IMR-90 (cell line): ENCODE measurements around the gene RANBP10. TPM values are rescaled to one million over a fixed set of nuclear protein-coding genes. Genes with fewer than 3 reads are reported as not detected.
A peak's percentile ranks its signal among the peaks of the same experiment; 100 is the strongest.

Source experiments
- ATAC-seq: fragments of 200-7000 bp; cut with Tn5 transposase; 2 replicates; pipeline ENCODE4 v1.9.1; 2020; ENCODE audit warnings: low read depth, mild to moderate bottlenecking, moderate library complexity
- BruUV-seq: library from RNA; stranded (reverse); fragments of 400-500 nt; replicated peaks from 2 replicates; lab custom pipeline; 2021; lab: Mats Ljungman, UMichigan
- CTCF ChIA-PET: fragments of 300-600 bp; formaldehyde crosslinking; extraction: SDS; loops from one replicate; lab custom pipeline; 2021; ENCODE audit warnings: antibody characterized with exemption; lab: Yijun Ruan, JAX
- POLR2A ChIA-PET: fragments of 300-600 bp; sonication (Branson Sonifier 250); formaldehyde crosslinking; loops from one replicate; lab custom pipeline; 2022; ENCODE audit warnings: antibody characterized with exemption; ENCODE audit not compliant: unreplicated experiment; lab: Charles Lee
- DNase-seq: peaks from one replicate; pipeline ENCODE4 v3.0.0; 2013
- H2AFZ ChIP-seq: replicated peaks from 2 replicates; pipeline ENCODE3; 2013; ENCODE audit warnings: low read length, mild to moderate bottlenecking; ENCODE audit not compliant: poor library complexity
- H2AK5ac ChIP-seq: 2 replicates; pipeline ENCODE4 v1.6.1; 2013; ENCODE audit warnings: low read depth, low read length, inconsistent platforms
- H2AK9ac ChIP-seq: replicated peaks from 2 replicates; pipeline ENCODE3; 2013; ENCODE audit warnings: mild to moderate bottlenecking, low read depth, low read length, moderate library complexity; ENCODE audit not compliant: poor library complexity
- H2BK120ac ChIP-seq: 2 replicates; pipeline ENCODE4 v1.6.1; 2013; ENCODE audit warnings: low read depth, low read length, inconsistent platforms
- H2BK15ac ChIP-seq: 3 replicates; pipeline ENCODE4 v1.6.1; 2013; ENCODE audit warnings: low read depth, low read length, inconsistent platforms
- H2BK20ac ChIP-seq: 2 replicates; pipeline ENCODE4 v1.6.1; 2013; ENCODE audit warnings: low read depth, mild to moderate bottlenecking, inconsistent platforms, low read length, moderate library complexity
- H2BK5ac ChIP-seq: 2 replicates; pipeline ENCODE4 v1.6.1; 2013; ENCODE audit warnings: mild to moderate bottlenecking, low read depth, low read length, inconsistent platforms; ENCODE audit not compliant: poor library complexity, severe bottlenecking
- H3K14ac ChIP-seq: replicated peaks from 2 replicates; pipeline ENCODE4 v1.6.1; 2013; ENCODE audit warnings: low read depth, low read length, inconsistent platforms
- H3K18ac ChIP-seq: 2 replicates; pipeline ENCODE4 v1.6.1; 2013; ENCODE audit warnings: low read depth, low read length, control low read depth
- H3K23ac ChIP-seq: 2 replicates; pipeline ENCODE4 v1.6.1; 2013; ENCODE audit warnings: low read depth, low read length, inconsistent platforms
- H3K27ac ChIP-seq: 2 replicates; pipeline ENCODE4 v1.5.1; 2013; ENCODE audit warnings: mild to moderate bottlenecking, control low read depth, low read length; ENCODE audit not compliant: insufficient read depth
- H3K27me3 ChIP-seq: 2 replicates; pipeline ENCODE4 v1.6.1; 2013; ENCODE audit warnings: low read length; ENCODE audit not compliant: control insufficient read depth, insufficient read depth
- H3K36me3 ChIP-seq: 2 replicates; pipeline ENCODE4 v1.6.1; 2013; ENCODE audit warnings: low read length, mixed read lengths; ENCODE audit not compliant: control insufficient read depth, insufficient read depth
- H3K4ac ChIP-seq: 2 replicates; pipeline ENCODE4 v1.6.1; 2013; ENCODE audit warnings: low read depth, low read length, inconsistent platforms
- H3K4me1 ChIP-seq: 2 replicates; pipeline ENCODE4 v1.6.1; 2013; ENCODE audit warnings: low read length, mixed read lengths; ENCODE audit not compliant: control insufficient read depth, insufficient read depth
- H3K4me2 ChIP-seq: 2 replicates; pipeline ENCODE4 v1.6.1; 2013; ENCODE audit warnings: low read depth, mild to moderate bottlenecking, control low read depth, low read length, moderate library complexity
- H3K4me3 ChIP-seq: 2 replicates; pipeline ENCODE4 v1.5.1; 2013; ENCODE audit warnings: low read depth, mild to moderate bottlenecking, control low read depth, low read length, moderate library complexity; ENCODE audit not compliant: insufficient read depth
- H3K56ac ChIP-seq: 2 replicates; pipeline ENCODE4 v1.6.1; 2013; ENCODE audit warnings: low read length, inconsistent platforms; ENCODE audit not compliant: insufficient read depth; ENCODE audit errors: extremely low read depth
- H3K79me1 ChIP-seq, 2 experiments: 2 replicates each; pipeline ENCODE4 v1.6.1; 2013; ENCODE audit warnings: low read length in 2 of 2, inconsistent platforms in 1 of 2, low read depth in 1 of 2
- H3K9ac ChIP-seq: 2 replicates; pipeline ENCODE4 v1.6.1; 2013; ENCODE audit warnings: low read depth, low read length, control low read depth
- H3K9me1 ChIP-seq: 2 replicates; pipeline ENCODE4 v1.6.1; 2013; ENCODE audit warnings: low read length, inconsistent platforms; ENCODE audit not compliant: insufficient read depth
- H3K9me3 ChIP-seq: 2 replicates; pipeline ENCODE4 v1.6.1; 2013; ENCODE audit warnings: low read length; ENCODE audit not compliant: control insufficient read depth, insufficient read depth
- H4K20me1 ChIP-seq: 2 replicates; pipeline ENCODE4 v1.6.1; 2013; ENCODE audit warnings: low read length, inconsistent platforms; ENCODE audit not compliant: insufficient read depth
- H4K5ac ChIP-seq: 2 replicates; pipeline ENCODE4 v1.6.1; 2013; ENCODE audit warnings: mild to moderate bottlenecking, low read depth, low read length, control low read depth
- H4K8ac ChIP-seq, 2 experiments: 2 replicates each; pipeline ENCODE4 v1.6.1; 2013; ENCODE audit warnings: low read depth in 2 of 2, low read length in 2 of 2, control low read depth in 1 of 2, inconsistent platforms in 1 of 2
- H4K91ac ChIP-seq: 2 replicates; pipeline ENCODE4 v1.6.1; 2013; ENCODE audit warnings: low read depth, low read length, inconsistent platforms; ENCODE audit not compliant: insufficient read depth
- CHD1 ChIP-seq: IDR thresholded peaks from 2 replicates; pipeline ENCODE4 v1.6.1; 2012; ENCODE audit warnings: low read depth, low read length, improper control_type of control experiment
- FOS ChIP-seq: fragments of 150-350 bp; IDR thresholded peaks from 2 replicates; pipeline ENCODE4 v1.6.1; 2016; ENCODE audit warnings: low read depth, low read length
- MXI1 ChIP-seq: IDR thresholded peaks from 2 replicates; pipeline ENCODE4 v1.6.1; 2012; ENCODE audit warnings: low read depth, mild to moderate bottlenecking, low read length, moderate library complexity, borderline replicate concordance
- POLR2A ChIP-seq: IDR thresholded peaks from 2 replicates; pipeline ENCODE4 v1.6.1; 2012; ENCODE audit warnings: mild to moderate bottlenecking, low read depth, low read length
- SMC3 ChIP-seq: fragments of 150-350 bp; IDR thresholded peaks from 2 replicates; pipeline ENCODE4 v1.6.1; 2016; ENCODE audit warnings: low read depth, mild to moderate bottlenecking, antibody characterized with exemption, low read length, moderate library complexity
- WGBS, 2 experiments: methylation state at CpG; one replicate each; pipeline versions ENCODE4 v1.1.5 to v1.1.7; 2013; ENCODE audit warnings: missing lambda C conversion rate in 2 of 2; ENCODE audit not compliant: insufficient read length in 1 of 2; ENCODE audit errors: extremely low coverage in 2 of 2; 5-methylcytosine and 5-hydroxymethylcytosine counted together
- dilution Hi-C: fragments of 300-500 bp; cut with HindIII; formaldehyde crosslinking; loops from one replicate; pipeline ENCODE4 v1.14.3; 2018; ENCODE audit warnings: low sequenced_read_pairs; ENCODE audit not compliant: unreplicated experiment
- in situ Hi-C: fragments of 300-500 bp; cut with MboI; formaldehyde crosslinking; loops from 3 replicates; pipeline ENCODE4 v1.14.3; 2019; ENCODE audit warnings: low sequenced_read_pairs, inconsistent platforms, mixed read lengths
- intact Hi-C: fragments of 100-400 bp; cut with micrococcal nuclease; formaldehyde crosslinking; loops from 2 replicates; pipeline ENCODE4 v1.10.0; 2022
- polyA plus RNA-seq, 3 experiments: library from polyadenylated mRNA; depleted of rRNA; stranded (reverse); fragments of >200 nt; gene quantifications; 2 replicates each; pipeline ENCODE4 v1.2.3, GENCODE V29; 2012; ENCODE audit warnings: low replicate concordance in 1 of 3
- total RNA-seq: library from RNA; depleted of rRNA; stranded (reverse); fragments of >200 nt; gene quantifications from 2 replicates; pipeline ENCODE4 v1.2.3, GENCODE V29; 2012

RANBP10 gene
- total and polyA plus RNA-seq, 2 of the 4 experiments (the other 2 are of a cell fraction): 2.7 to 12.1 TPM

- peaks cover 6 to 36% of the 10 kb centered on the region in 2 experiments; a peak in 3 of 4 replicates for H3K79me1 ChIP-seq
- ATAC-seq (peak; percentile 99), DNase-seq (peak; percentile 84)
- peak overlapping the region; percentile 56; the same call in 1 of the 2 replicates for H4K5ac ChIP-seq
- peaks cover 2% of the 10 kb centered on the region for H3K4me1 ChIP-seq
- no peak overlapping the region for H2BK15ac ChIP-seq
- H3K14ac ChIP-seq: peak overlapping the region; percentile 98
- H4K91ac ChIP-seq: peak overlapping the region; percentile 60
- peak overlapping the region; percentile 71 to 99 for H4K8ac ChIP-seq
- H3K4ac ChIP-seq: peak overlapping the region; percentile 87
- no peak overlapping the region for H2BK20ac ChIP-seq
- H2BK120ac ChIP-seq: peak overlapping the region; percentile 58; the same call in 1 of the 2 replicates
- peak overlapping the region; percentile 98 for H2AK9ac ChIP-seq
- H2AFZ ChIP-seq: peak overlapping the region; percentile 97
- ChIA-PET POLR2A (interaction anchor here (1.1 kb wide), 1 partner anchor 10 kb away, joined by 3 read pairs; no protein-coding TSS in a partner anchor), CTCF (interaction anchor here (2.4 kb wide), 1 partner anchor 17 kb away, joined by 11 read pairs; no protein-coding TSS in a partner anchor)
- no peaks in the 10 kb centered on the region for H4K20me1 ChIP-seq
- H3K27ac ChIP-seq: peak overlapping the region; percentile 77
- H3K27me3 ChIP-seq: no peaks in the 10 kb centered on the region
- no peaks in the 10 kb centered on the region for H3K9me3 ChIP-seq
- H3K18ac ChIP-seq: no peak overlapping the region; the same call in 1 of the 2 replicates
- H2BK5ac ChIP-seq: peak overlapping the region; percentile 59
- H3K36me3 ChIP-seq: peaks cover 32% of the 10 kb centered on the region
- peaks cover 7% of the 10 kb centered on the region; the same call in 1 of the 2 replicates for H3K9me1 ChIP-seq
- peak overlapping the region; percentile 91 for H2AK5ac ChIP-seq
- peak overlapping the region; percentile 44; the same call in 1 of the 2 replicates for H3K56ac ChIP-seq
- peak overlapping the region; percentile 75 for H3K4me3 ChIP-seq
- dilution Hi-C loops (no loop called here), in situ Hi-C loops (no loop called here), intact Hi-C loops (no loop called here)
- H3K9ac ChIP-seq: peak overlapping the region; percentile 79
- peak overlapping the region; percentile 98 for H3K23ac ChIP-seq
- no TSS peak for BruUV-seq
- TF ChIP-seq SMC3: no peak
- TF ChIP-seq CHD1: no peak
- TF ChIP-seq FOS: no peak
- TF ChIP-seq MXI1: peak; percentile 98
- peak; percentile 84 for TF ChIP-seq POLR2A
- H3K4me2 ChIP-seq: peak overlapping the region; percentile 99
- 1% methylated on average over 25 of the region's 49 CpGs; no CpG with 5 or more reads in 1 of the 2 experiments for WGBS, 2 experiments
These were observed 27.3 kb upstream of the RANBP10 start for GRCh38 chr16:67833415-67834241.
